Endothelial cell of umbilical vein (primary cell): ENCODE results near the gene NPM3. TPM values are rescaled to one million over a fixed set of nuclear protein-coding genes. Genes with fewer than 3 reads are reported as not detected.

Experiments used
- BruUV-seq: library from RNA; stranded (reverse); fragments of 400-500 nt; replicated peaks from 2 replicates; lab custom pipeline; 2021; lab: Mats Ljungman, UMichigan
- CTCF ChIA-PET: fragments of 300-600, 350-600 bp; sonication (Branson Sonifier 250); formaldehyde crosslinking; loops from one replicate; lab custom pipeline; 2021; ENCODE audit warnings: antibody characterized with exemption, inconsistent platforms; lab: Charles Lee
- POLR2A ChIA-PET: fragments of 300-600, 350-600 bp; sonication (Branson Sonifier 250); formaldehyde crosslinking; loops from one replicate; lab custom pipeline; 2021; ENCODE audit warnings: antibody characterized with exemption, inconsistent platforms; lab: Charles Lee
- DNase-seq: peaks from one replicate; pipeline ENCODE4 v3.0.0-alpha.2; 2011; ENCODE audit warnings: low read depth, low spot score
- FAIRE-seq: peaks from 2 replicates; lab custom pipeline; 2011; peaks lifted over from hg19 to GRCh38; lab: Jason Lieb, UNC
- H2AFZ ChIP-seq: 2 replicates; pipeline ENCODE4 v1.6.0; 2012; ENCODE audit warnings: low read depth, low read length, control low read depth, inconsistent platforms
- H3K27ac ChIP-seq: 2 replicates; pipeline ENCODE4 v1.5.1; 2011; ENCODE audit warnings: low read depth, mild to moderate bottlenecking, control low read depth, low read length, moderate library complexity; ENCODE audit not compliant: insufficient read depth
- H3K27me3 ChIP-seq, 2 experiments: 2 replicates each; pipeline versions ENCODE4 v1.6.0 to v1.6.1; 2011; ENCODE audit warnings: low read length in 2 of 2, mixed read lengths in 1 of 2; ENCODE audit not compliant: control insufficient read depth in 2 of 2, insufficient read depth in 2 of 2
- H3K36me3 ChIP-seq, 2 experiments: 2 replicates in 1 of 2; 3 replicates in 1 of 2; pipeline ENCODE4 v1.5.1; 2011; ENCODE audit warnings: low read length in 2 of 2, mild to moderate bottlenecking in 1 of 2, moderate library complexity in 1 of 2; ENCODE audit not compliant: control insufficient read depth in 2 of 2, insufficient read depth in 2 of 2; ENCODE audit errors: extremely low read depth in 1 of 2
- H3K4me1 ChIP-seq: 3 replicates; pipeline ENCODE4 v1.5.1; 2011; ENCODE audit warnings: mild to moderate bottlenecking, low read length; ENCODE audit not compliant: control insufficient read depth, insufficient read depth; ENCODE audit errors: extremely low read depth
- H3K4me2 ChIP-seq: 2 replicates; pipeline ENCODE4 v1.6.1; 2011; ENCODE audit warnings: low read length, control low read depth, mixed read lengths; ENCODE audit not compliant: insufficient read depth
- H3K4me3 ChIP-seq, 3 experiments: fragments of 200-600 bp in 1 of 3; sonication (generic), shearing (Covaris generic) in 1 of 3; replicated peaks in 1 of 3; 2 replicates each; pipeline ENCODE4 v1.5.1; 2011 to 2016; ENCODE audit warnings: control low read depth in 3 of 3, low read length in 3 of 3, mild to moderate bottlenecking in 2 of 3, inconsistent platforms in 1 of 3, low read depth in 1 of 3, moderate library complexity in 1 of 3; ENCODE audit not compliant: insufficient read depth in 1 of 3
- H3K79me2 ChIP-seq: 2 replicates; pipeline ENCODE4 v1.6.0; 2012; ENCODE audit warnings: low read length, inconsistent platforms; ENCODE audit not compliant: control insufficient read depth, insufficient read depth
- H3K9ac ChIP-seq: replicated peaks from 2 replicates; pipeline ENCODE3; 2011; ENCODE audit warnings: low read length, control low read depth; ENCODE audit not compliant: insufficient read depth; ENCODE audit errors: extremely low read depth
- H3K9me1 ChIP-seq: replicated peaks from 3 replicates; pipeline ENCODE4 v1.6.0; 2011; ENCODE audit warnings: mild to moderate bottlenecking, low read length; ENCODE audit not compliant: control insufficient read depth, insufficient read depth; ENCODE audit errors: extremely low read depth
- H3K9me3 ChIP-seq: replicated peaks from 2 replicates; pipeline ENCODE4 v1.5.1; 2012; ENCODE audit warnings: low read length, inconsistent platforms; ENCODE audit not compliant: control insufficient read depth, insufficient read depth
- H4K20me1 ChIP-seq: replicated peaks from 2 replicates; pipeline ENCODE3; 2011; ENCODE audit warnings: mild to moderate bottlenecking, low read length; ENCODE audit not compliant: control insufficient read depth, insufficient read depth; ENCODE audit errors: extremely low read depth
- EZH2 ChIP-seq: IDR thresholded peaks from 2 replicates; pipeline ENCODE4 v1.6.1; 2012; ENCODE audit warnings: borderline replicate concordance, low read depth, mild to moderate bottlenecking, moderate library complexity, low read length, inconsistent platforms; ENCODE audit not compliant: severe bottlenecking
- FOS ChIP-seq: IDR thresholded peaks from 2 replicates; pipeline ENCODE4 v1.6.1; 2011; ENCODE audit warnings: mild to moderate bottlenecking, low read length, moderate library complexity, borderline replicate concordance; ENCODE audit not compliant: insufficient read depth
- GATA2 ChIP-seq: IDR thresholded peaks from 2 replicates; pipeline ENCODE4 v1.7.0; 2011; ENCODE audit warnings: low read depth, mild to moderate bottlenecking, moderate library complexity, mixed read lengths, low read length; ENCODE audit not compliant: insufficient read length, insufficient read depth
- JUN ChIP-seq: IDR thresholded peaks from 2 replicates; pipeline ENCODE4 v1.6.1; 2011; ENCODE audit warnings: borderline replicate concordance, low read depth; ENCODE audit not compliant: insufficient read length, insufficient read depth
- MYC ChIP-seq: IDR thresholded peaks from one replicate; pipeline ENCODE4 v1.6.1; 2011; ENCODE audit warnings: mild to moderate bottlenecking, low read depth, low read length
- POLR2A ChIP-seq: IDR thresholded peaks from 2 replicates; pipeline ENCODE4 v1.6.1; 2012; ENCODE audit warnings: low read depth, mild to moderate bottlenecking, control low read depth, low read length
- POLR2AphosphoS5 ChIP-seq: IDR thresholded peaks from 2 replicates; pipeline ENCODE4 v1.6.1; 2012; ENCODE audit warnings: low read depth, mild to moderate bottlenecking, control low read depth, low read length, moderate library complexity; ENCODE audit not compliant: insufficient read depth
- dilution Hi-C: fragments of 300-500 bp; cut with MboI; formaldehyde crosslinking; loops from one replicate; pipeline ENCODE4 v1.15.0; 2019; ENCODE audit warnings: low sequenced_read_pairs; ENCODE audit not compliant: extremely low pct_ligation_motif_present
- intact Hi-C: fragments of 100-400 bp; cut with micrococcal nuclease; formaldehyde crosslinking; loops from one replicate; pipeline ENCODE4 v1.10.0; 2022
- polyA plus RNA-seq, 4 experiments: library from polyadenylated mRNA; depleted of rRNA in 3 of 4; stranded (reverse) in 3 of 4; unstranded in 1 of 4; fragments of >200 nt; gene quantifications; 2 replicates each; pipeline versions ENCODE4 v1.2.1 to v1.2.3, GENCODE V29; 2011 to 2012; ENCODE audit warnings: missing spikeins in 1 of 4
- total RNA-seq: library from RNA; stranded (reverse); gene quantifications from 2 replicates; pipeline ENCODE4 v1.2.3, GENCODE V29; 2021
- TF ChIP-seq, protein P1 (sequence below): IDR thresholded peaks from 2 replicates; pipeline ENCODE4 v1.6.1; 2011; ENCODE audit not compliant: insufficient read depth, insufficient read length
- TF ChIP-seq, protein P2 (sequence below), 2 donors: IDR thresholded peaks; 1 replicate in 1 of 2; 2 replicates in 1 of 2; pipeline ENCODE4 v1.5.1; 2011; ENCODE audit warnings: low read length in 2 of 2, mild to moderate bottlenecking in 2 of 2, moderate library complexity in 2 of 2, control low read depth in 1 of 2, inconsistent platforms in 1 of 2, low read depth in 1 of 2; ENCODE audit not compliant: insufficient read depth in 1 of 2; ENCODE audit errors: extremely low read depth in 1 of 2

Gene NPM3
- total and polyA plus RNA-seq, 2 donors (not counting 3 experiments of a cell fraction or from before 2014, with no cell fraction given) = 55.4 to 71.3 TPM

DNA sequence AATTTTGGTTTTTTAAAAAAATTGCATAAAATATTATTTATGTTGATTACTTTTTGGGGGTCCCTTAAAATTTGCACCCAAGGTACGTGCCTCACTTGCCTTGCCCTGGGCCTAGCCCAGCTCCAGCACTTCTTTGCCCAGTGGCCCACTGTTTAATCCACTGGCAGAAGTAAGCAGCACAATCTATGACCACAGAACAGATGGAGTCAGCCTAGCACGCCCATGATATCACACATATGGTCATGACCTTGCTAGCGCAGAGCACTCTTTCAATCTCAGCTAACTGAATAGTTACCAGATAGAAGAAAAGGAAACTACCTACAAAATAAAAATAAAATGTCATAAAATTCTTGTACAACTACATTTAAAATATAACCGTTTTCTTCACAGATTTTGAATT lies 29.4 kb upstream of the NPM3 start:
- no peaks in the 10 kb centered on the region for H3K9me3 ChIP-seq
- FAIRE-seq (no peak), DNase-seq (no peak)
- no peaks in the 10 kb centered on the region for H3K9me1 ChIP-seq
- ChIA-PET POLR2A (interaction anchor here (0.9 kb wide), 1 partner anchor 34 kb away, joined by 4 read pairs; no protein-coding TSS in a partner anchor), CTCF (interaction anchor here (1.1 to 2.1 kb wide), 3 partner anchors 8 to 197 kb away, joined by 3 to 8 read pairs (median 4); no protein-coding TSS in a partner anchor)
- H4K20me1 ChIP-seq = peaks cover 36% of the 10 kb centered on the region
- H2AFZ ChIP-seq = no peak overlapping the region
- H3K4me3 ChIP-seq = no peak overlapping the region
- TF ChIP-seq MYC = no peak
- TF ChIP-seq POLR2AphosphoS5 = no peak
- no peak for TF ChIP-seq JUN
- TF ChIP-seq GATA2 = no peak
- TF ChIP-seq, protein P1, sequence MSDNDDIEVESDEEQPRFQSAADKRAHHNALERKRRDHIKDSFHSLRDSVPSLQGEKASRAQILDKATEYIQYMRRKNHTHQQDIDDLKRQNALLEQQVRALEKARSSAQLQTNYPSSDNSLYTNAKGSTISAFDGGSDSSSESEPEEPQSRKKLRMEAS = no peak
- TF ChIP-seq, protein P2, sequence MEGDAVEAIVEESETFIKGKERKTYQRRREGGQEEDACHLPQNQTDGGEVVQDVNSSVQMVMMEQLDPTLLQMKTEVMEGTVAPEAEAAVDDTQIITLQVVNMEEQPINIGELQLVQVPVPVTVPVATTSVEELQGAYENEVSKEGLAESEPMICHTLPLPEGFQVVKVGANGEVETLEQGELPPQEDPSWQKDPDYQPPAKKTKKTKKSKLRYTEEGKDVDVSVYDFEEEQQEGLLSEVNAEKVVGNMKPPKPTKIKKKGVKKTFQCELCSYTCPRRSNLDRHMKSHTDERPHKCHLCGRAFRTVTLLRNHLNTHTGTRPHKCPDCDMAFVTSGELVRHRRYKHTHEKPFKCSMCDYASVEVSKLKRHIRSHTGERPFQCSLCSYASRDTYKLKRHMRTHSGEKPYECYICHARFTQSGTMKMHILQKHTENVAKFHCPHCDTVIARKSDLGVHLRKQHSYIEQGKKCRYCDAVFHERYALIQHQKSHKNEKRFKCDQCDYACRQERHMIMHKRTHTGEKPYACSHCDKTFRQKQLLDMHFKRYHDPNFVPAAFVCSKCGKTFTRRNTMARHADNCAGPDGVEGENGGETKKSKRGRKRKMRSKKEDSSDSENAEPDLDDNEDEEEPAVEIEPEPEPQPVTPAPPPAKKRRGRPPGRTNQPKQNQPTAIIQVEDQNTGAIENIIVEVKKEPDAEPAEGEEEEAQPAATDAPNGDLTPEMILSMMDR (IDR thresholded peaks at IDR 0.05; ENCODE audit: extremely low read depth in 1 of 2, insufficient read depth in 1 of 2, low read depth in 1 of 2, low read length in 2 of 2) = no peak
- no peak for TF ChIP-seq FOS
- TF ChIP-seq POLR2A = no peak
- TF ChIP-seq EZH2 = no peak
- no peaks in the 10 kb centered on the region for H3K27me3 ChIP-seq
- H3K36me3 ChIP-seq = peaks cover 11 to 16% of the 10 kb centered on the region in 2 experiments
- no peak overlapping the region for H3K4me2 ChIP-seq
- H3K9ac ChIP-seq = no peak overlapping the region
- dilution Hi-C loops = no loop called here
- no peak overlapping the region for H3K27ac ChIP-seq
- intact Hi-C loops = no loop called here
- H3K4me1 ChIP-seq = peaks cover 11% of the 10 kb centered on the region
- peaks cover 85% of the 10 kb centered on the region for H3K79me2 ChIP-seq
- no TSS peak for BruUV-seq
